ENCODE measurements around the gene SURF6.
"Not testable (repeated sequence)": the region's sequence is repeated elsewhere in the genome, so short reads cannot be mapped to it uniquely, and the experiment has no call there.

DNA sequence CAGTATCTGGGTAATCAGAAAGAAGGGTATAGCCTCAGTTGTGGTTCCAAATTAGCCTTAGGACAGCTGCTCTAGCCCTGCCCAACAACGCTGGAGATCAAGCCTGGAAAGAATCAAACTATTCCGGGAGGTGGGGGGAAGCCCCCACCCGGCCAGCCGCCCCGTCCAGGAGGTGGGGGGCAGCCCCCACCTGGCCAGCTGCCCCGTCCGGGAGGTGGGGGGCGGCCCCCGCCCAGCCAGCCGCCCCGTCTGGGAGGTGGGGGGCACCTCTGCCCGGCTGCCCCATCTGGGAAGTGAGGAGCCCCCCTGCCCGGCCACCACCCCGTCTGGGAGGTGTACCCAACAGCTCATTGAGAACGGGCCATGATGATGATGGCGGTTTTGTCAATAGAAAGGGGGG, 36.0 kb downstream of the SURF6 start:
- TF ChIP-seq POLR2A (IDR thresholded peaks at IDR 0.05; ENCODE audit: low read depth); CTCF (IDR thresholded peaks at IDR 0.05); POLR2AphosphoS5 (IDR thresholded peaks at IDR 0.05): not testable (repeated sequence)
